ENCODE data around the gene F12. TPM values are rescaled to one million over a fixed set of nuclear protein-coding genes. Genes with fewer than 3 reads are reported as not detected.
"Not testable (repeated sequence)": the region's sequence is repeated elsewhere in the genome, so short reads cannot be mapped to it uniquely, and the experiment has no call there.

Gene F12
- polyA plus RNA-seq, 2 donors: 18.1 to 33.5 TPM

GRCh38 chr5:177427211-177427822 is 18.0 kb upstream of the F12 start:
- H3K36me3 ChIP-seq (ENCODE audit: control insufficient read depth in 2 of 2, insufficient read depth in 2 of 2, low read length in 1 of 2): peaks cover 0 to 9% of the 10 kb centered on the region in 2 donors
- peak overlapping the region; percentile 97 for H3K27ac ChIP-seq (ENCODE audit: low read depth in 2 of 2, low read length in 1 of 2)
- no peaks in the 10 kb centered on the region for H3K27me3 ChIP-seq (ENCODE audit: control insufficient read depth in 1 of 2, insufficient read depth in 2 of 2, low read length in 2 of 2)
- no peaks in the 10 kb centered on the region for H3K9me3 ChIP-seq (ENCODE audit: control insufficient read depth in 2 of 2, insufficient read depth in 1 of 2, low read depth in 1 of 2, low read length in 1 of 2)
- H3K4me1 ChIP-seq (ENCODE audit: control insufficient read depth in 2 of 2, insufficient read depth in 2 of 2, low read length in 1 of 2): peaks cover 7 to 36% of the 10 kb centered on the region in 2 donors
- peak overlapping the region; percentile 84 to 85 for H3K4me3 ChIP-seq (ENCODE audit: low read depth in 1 of 2, low read length in 2 of 2)
- 9 to 12% methylated on average over 11 of the region's 11 CpGs for WGBS, 2 donors

GRCh38 chr5:177426566-177427210 is 17.3 kb upstream of the F12 start, which contains the start of gene GRK6:
TSS of gene GRK6 (plus strand) at chr5:177426676. CDS start at chr5:177426846, 170 bp downstream.
- no peaks in the 10 kb centered on the region for H3K9me3 ChIP-seq (ENCODE audit: control insufficient read depth in 2 of 2, insufficient read depth in 1 of 2, low read depth in 1 of 2, low read length in 1 of 2)
- WGBS, 2 donors: 0% methylated on average over 50 to 82 of the region's 82 CpGs
- peak within 1 kb of the TSS; percentile 84 to 85 for H3K4me3 ChIP-seq (ENCODE audit: low read depth in 1 of 2, low read length in 2 of 2)
- H3K27ac ChIP-seq (ENCODE audit: low read depth in 2 of 2, low read length in 1 of 2): peak within 1 kb of the TSS; percentile 98 to 99
- no peaks in the 10 kb centered on the region for H3K27me3 ChIP-seq (ENCODE audit: control insufficient read depth in 1 of 2, insufficient read depth in 2 of 2, low read length in 2 of 2)
- peaks cover 0 to 3% of the 10 kb centered on the region in 2 donors for H3K36me3 ChIP-seq (ENCODE audit: control insufficient read depth in 2 of 2, insufficient read depth in 2 of 2, low read length in 1 of 2)
- H3K4me1 ChIP-seq (ENCODE audit: control insufficient read depth in 2 of 2, insufficient read depth in 2 of 2, low read length in 1 of 2): peaks cover 7 to 30% of the 10 kb centered on the region in 2 donors

GRCh38 chr5:177425801-177426565 is 16.6 kb upstream of the F12 start:
- peaks cover 0 to 2% of the 10 kb centered on the region in 2 donors for H3K36me3 ChIP-seq (ENCODE audit: control insufficient read depth in 2 of 2, insufficient read depth in 2 of 2, low read length in 1 of 2)
- H3K27me3 ChIP-seq (ENCODE audit: control insufficient read depth in 1 of 2, insufficient read depth in 2 of 2, low read length in 2 of 2): no peaks in the 10 kb centered on the region
- 0 to 1% methylated on average over 50 to 52 of the region's 52 CpGs for WGBS, 2 donors
- H3K4me1 ChIP-seq (ENCODE audit: control insufficient read depth in 2 of 2, insufficient read depth in 2 of 2, low read length in 1 of 2): peaks cover 7 to 23% of the 10 kb centered on the region in 2 donors
- peak overlapping the region; percentile 58 to 60 for H3K4me3 ChIP-seq (ENCODE audit: low read depth in 1 of 2, low read length in 2 of 2)
- peak overlapping the region; percentile 98 to 99 for H3K27ac ChIP-seq (ENCODE audit: low read depth in 2 of 2, low read length in 1 of 2)
- no peaks in the 10 kb centered on the region for H3K9me3 ChIP-seq (ENCODE audit: control insufficient read depth in 2 of 2, insufficient read depth in 1 of 2, low read depth in 1 of 2, low read length in 1 of 2)

- H3K9me3 ChIP-seq (ENCODE audit: control insufficient read depth in 2 of 2, insufficient read depth in 1 of 2, low read depth in 1 of 2, low read length in 1 of 2): no peaks in the 10 kb centered on the region
- H3K36me3 ChIP-seq (ENCODE audit: control insufficient read depth in 2 of 2, insufficient read depth in 2 of 2, low read length in 1 of 2): no peaks in the 10 kb centered on the region
- H3K27me3 ChIP-seq (ENCODE audit: control insufficient read depth in 1 of 2, insufficient read depth in 2 of 2, low read length in 2 of 2): no peaks in the 10 kb centered on the region
- peaks cover 7 to 16% of the 10 kb centered on the region in 2 donors for H3K4me1 ChIP-seq (ENCODE audit: control insufficient read depth in 2 of 2, insufficient read depth in 2 of 2, low read length in 1 of 2)
- peak overlapping the region; percentile 58 to 60 for H3K4me3 ChIP-seq (ENCODE audit: low read depth in 1 of 2, low read length in 2 of 2)
- peak overlapping the region; percentile 98 to 99 for H3K27ac ChIP-seq (ENCODE audit: low read depth in 2 of 2, low read length in 1 of 2)
- WGBS, 2 donors: 39 to 47% methylated on average over 13 of the region's 13 CpGs
Measured at GRCh38 chr5:177425196-177425800, 15.9 kb upstream of the F12 start.

- 82 to 90% methylated on average over 2 of the region's 2 CpGs for WGBS, 2 donors
- Histone ChIP-seq H3K9me3 (ENCODE audit: control insufficient read depth in 2 of 2, insufficient read depth in 1 of 2, low read depth in 1 of 2, low read length in 1 of 2) (no peaks in the 10 kb centered on the region), H3K27me3 (ENCODE audit: control insufficient read depth in 1 of 2, insufficient read depth in 2 of 2, low read length in 2 of 2) (no peaks in the 10 kb centered on the region), H3K36me3 (ENCODE audit: control insufficient read depth in 2 of 2, insufficient read depth in 2 of 2, low read length in 1 of 2) (no peaks in the 10 kb centered on the region), H3K4me1 (ENCODE audit: control insufficient read depth in 2 of 2, insufficient read depth in 2 of 2, low read length in 1 of 2) (peaks cover 7 to 11% of the 10 kb centered on the region in 2 donors), H3K4me3 (ENCODE audit: low read depth in 1 of 2, low read length in 2 of 2) (no peak overlapping the region), H3K27ac (ENCODE audit: low read depth in 2 of 2, low read length in 1 of 2) (no peak overlapping the region)
Measured at GRCh38 chr5:177423671-177424070, 14.3 kb upstream of the F12 start.

GRCh38 chr5:177421062-177421798 is 11.9 kb upstream of the F12 start:
- Histone ChIP-seq H3K27me3 (ENCODE audit: control insufficient read depth in 1 of 2, insufficient read depth in 2 of 2, low read length in 2 of 2) (no peaks in the 10 kb centered on the region), H3K9me3 (ENCODE audit: control insufficient read depth in 2 of 2, insufficient read depth in 1 of 2, low read depth in 1 of 2, low read length in 1 of 2) (no peaks in the 10 kb centered on the region), H3K36me3 (ENCODE audit: control insufficient read depth in 2 of 2, insufficient read depth in 2 of 2, low read length in 1 of 2) (no peaks in the 10 kb centered on the region), H3K4me1 (ENCODE audit: control insufficient read depth in 2 of 2, insufficient read depth in 2 of 2, low read length in 1 of 2) (no peaks in the 10 kb centered on the region), H3K27ac (ENCODE audit: low read depth in 2 of 2, low read length in 1 of 2) (no peak overlapping the region), H3K4me3 (ENCODE audit: low read depth in 1 of 2, low read length in 2 of 2) (no peak overlapping the region)
- WGBS, 2 donors: 75 to 79% methylated on average over 6 of the region's 6 CpGs

- not testable (repeated sequence) for H3K4me1 ChIP-seq (ENCODE audit: control insufficient read depth in 2 of 2, insufficient read depth in 2 of 2, low read length in 1 of 2); H3K36me3 ChIP-seq (ENCODE audit: control insufficient read depth in 2 of 2, insufficient read depth in 2 of 2, low read length in 1 of 2); H3K27me3 ChIP-seq (ENCODE audit: control insufficient read depth in 1 of 2, insufficient read depth in 2 of 2, low read length in 2 of 2); H3K9me3 ChIP-seq (ENCODE audit: control insufficient read depth in 2 of 2, insufficient read depth in 1 of 2, low read depth in 1 of 2, low read length in 1 of 2); H3K4me3 ChIP-seq (ENCODE audit: low read depth in 1 of 2, low read length in 2 of 2)
- WGBS, 2 donors: 63 to 71% methylated on average over 7 of the region's 7 CpGs
- peak overlapping the region in 1 of 2 donors; percentile 22 for H3K27ac ChIP-seq (ENCODE audit: low read depth in 2 of 2, low read length in 1 of 2)
Measured at GRCh38 chr5:177420472-177420871, 11.1 kb upstream of the F12 start.

GRCh38 chr5:177419046-177419445 is 9.7 kb upstream of the F12 start:
- Histone ChIP-seq H3K4me3 (ENCODE audit: low read depth in 1 of 2, low read length in 2 of 2) (no peak overlapping the region), H3K36me3 (ENCODE audit: control insufficient read depth in 2 of 2, insufficient read depth in 2 of 2, low read length in 1 of 2) (no peaks in the 10 kb centered on the region), H3K27me3 (ENCODE audit: control insufficient read depth in 1 of 2, insufficient read depth in 2 of 2, low read length in 2 of 2) (no peaks in the 10 kb centered on the region), H3K27ac (ENCODE audit: low read depth in 2 of 2, low read length in 1 of 2) (no peak overlapping the region), H3K4me1 (ENCODE audit: control insufficient read depth in 2 of 2, insufficient read depth in 2 of 2, low read length in 1 of 2) (no peaks in the 10 kb centered on the region), H3K9me3 (ENCODE audit: control insufficient read depth in 2 of 2, insufficient read depth in 1 of 2, low read depth in 1 of 2, low read length in 1 of 2) (no peaks in the 10 kb centered on the region)
- 83 to 84% methylated on average over 3 of the region's 3 CpGs for WGBS, 2 donors

- not testable (repeated sequence) for H3K9me3 ChIP-seq (ENCODE audit: control insufficient read depth in 2 of 2, insufficient read depth in 1 of 2, low read depth in 1 of 2, low read length in 1 of 2); H3K27me3 ChIP-seq (ENCODE audit: control insufficient read depth in 1 of 2, insufficient read depth in 2 of 2, low read length in 2 of 2); H3K4me1 ChIP-seq (ENCODE audit: control insufficient read depth in 2 of 2, insufficient read depth in 2 of 2, low read length in 1 of 2); H3K27ac ChIP-seq (ENCODE audit: low read depth in 2 of 2, low read length in 1 of 2); H3K4me3 ChIP-seq (ENCODE audit: low read depth in 1 of 2, low read length in 2 of 2); H3K36me3 ChIP-seq (ENCODE audit: control insufficient read depth in 2 of 2, insufficient read depth in 2 of 2, low read length in 1 of 2)
- WGBS, 2 donors: 86 to 87% methylated on average over 6 of the region's 6 CpGs
Measured at GRCh38 chr5:177417081-177417480, 7.7 kb upstream of the F12 start.

Data from esophagus (tissue), 2 donors.